ENCODE results near the gene RNF11.
A peak's percentile ranks its signal among the peaks of the same experiment; 100 is the strongest.

The RNF11 gene

GRCh38 chr1:51203121-51203873, 32.8 kb upstream of the RNF11 start:
- TF ChIP-seq CTCF (conservative IDR thresholded peaks at IDR 0.05), result no peak
- no peak overlapping the region for H3K27ac ChIP-seq

GRCh38 chr1:51203874-51204245, 32.2 kb upstream of the RNF11 start:
- no peak for TF ChIP-seq CTCF (conservative IDR thresholded peaks at IDR 0.05)
- H3K27ac ChIP-seq, result no peak overlapping the region

GRCh38 chr1:51210055-51210454, 26.0 kb upstream of the RNF11 start:
- no peak for TF ChIP-seq CTCF (conservative IDR thresholded peaks at IDR 0.05)
- 0 out of 2 replicates have a peak overlapping the region, but pooled peaks have one; percentile 9 for H3K27ac ChIP-seq

- no peak for TF ChIP-seq CTCF (conservative IDR thresholded peaks at IDR 0.05)
- no peak overlapping the region for H3K27ac ChIP-seq
Observed at GRCh38 chr1:51210676-51211075, 25.4 kb upstream of the RNF11 start.

- H3K27ac ChIP-seq, result no peak overlapping the region
- no peak for TF ChIP-seq CTCF (conservative IDR thresholded peaks at IDR 0.05)
Observed at GRCh38 chr1:51214615-51215131, 21.4 kb upstream of the RNF11 start.

GRCh38 chr1:51215169-51215568, 20.9 kb upstream of the RNF11 start:
- H3K27ac ChIP-seq, result no peak overlapping the region
- TF ChIP-seq CTCF (conservative IDR thresholded peaks at IDR 0.05), result no peak

GRCh38 chr1:51216631-51217030, 19.4 kb upstream of the RNF11 start:
- no peak overlapping the region for H3K27ac ChIP-seq
- TF ChIP-seq CTCF (conservative IDR thresholded peaks at IDR 0.05), result no peak
